Ascending aorta (tissue), 2 donors: ENCODE measurements around the gene CA4. TPM values are rescaled to one million over a fixed set of nuclear protein-coding genes. Genes with fewer than 3 reads are reported as not detected.
"Not testable (repeated sequence)": the region's sequence is repeated elsewhere in the genome, so short reads cannot be mapped to it uniquely, and the experiment has no call there.

Experiments
- DNase-seq, 2 donors: peaks; one replicate each; pipeline ENCODE4 v3.0.0-alpha.2; 2019; ENCODE audit warnings: low spot score in 2 of 2
- H3K27ac ChIP-seq, 2 donors: fragments of 200-600 bp; sonication (generic); one replicate each; pipeline ENCODE4 v1.5.1; 2016 to 2017; ENCODE audit warnings: mild to moderate bottlenecking in 1 of 2
- H3K27me3 ChIP-seq: fragments of 200-600 bp; sonication (generic); one replicate; pipeline ENCODE4 v1.5.1; 2017
- H3K36me3 ChIP-seq, 2 donors: fragments of 200-600 bp; sonication (generic); one replicate each; pipeline ENCODE4 v1.5.1; 2016
- H3K4me1 ChIP-seq, 2 donors: fragments of 200-600 bp; sonication (generic); one replicate each; pipeline ENCODE4 v1.5.1; 2016 to 2017; ENCODE audit warnings: mild to moderate bottlenecking in 1 of 2
- H3K4me3 ChIP-seq, 2 donors: fragments of 200-600 bp; sonication (generic); one replicate each; pipeline ENCODE4 v1.5.1; 2016 to 2017; ENCODE audit warnings: mild to moderate bottlenecking in 1 of 2
- H3K9me3 ChIP-seq, 2 donors: fragments of 200-600 bp; sonication (generic); one replicate each; pipeline ENCODE4 v1.5.1; 2016
- CTCF ChIP-seq, 3 experiments: fragments of 200-600 bp in 2 of 3; fragments of 450-650 bp in 1 of 3; sonication (generic) in 2 of 3; IDR thresholded peaks; one replicate each; pipeline ENCODE4 v1.5.1; 2016 to 2019; ENCODE audit warnings: antibody characterized with exemption in 3 of 3, mild to moderate bottlenecking in 1 of 3, moderate library complexity in 1 of 3
- intact Hi-C: fragments of 100-400 bp; cut with DNase I; formaldehyde crosslinking; loops from one replicate; pipeline ENCODE4 v1.15.1; 2023
- total RNA-seq: library from RNA; depleted of rRNA; stranded (reverse); fragments of >200 nt; gene quantifications from one replicate; pipeline ENCODE4 v1.1.0, GENCODE V29; 2016

Gene CA4
- total RNA-seq, 1 donor from 2014 or later = 35.3 TPM

GRCh38 chr17:60107526-60108257 lies 42.1 kb upstream of the CA4 start:
- no peak for TF ChIP-seq CTCF (IDR thresholded peaks at IDR 0.05)
- H3K4me1 ChIP-seq = no peaks in the 10 kb centered on the region
- H3K9me3 ChIP-seq = no peaks in the 10 kb centered on the region
- no peak overlapping the region for H3K4me3 ChIP-seq
- DNase-seq = no peak
- intact Hi-C loops = loop anchor here (10.0 kb wide), 2 partner anchors 327 to 457 kb away; no protein-coding TSS in a partner anchor
- no peaks in the 10 kb centered on the region for H3K36me3 ChIP-seq
- no peak overlapping the region for H3K27ac ChIP-seq
- H3K27me3 ChIP-seq = no peaks in the 10 kb centered on the region

- DNase-seq, H3K9me3 ChIP-seq, H3K4me3 ChIP-seq, H3K27me3 ChIP-seq, H3K4me1 ChIP-seq, H3K27ac ChIP-seq, H3K36me3 ChIP-seq: not testable (repeated sequence)
- intact Hi-C loops = loop anchor here (10.0 kb wide), 2 partner anchors 326 to 456 kb away; no protein-coding TSS in a partner anchor
These were observed 41.5 kb upstream of the CA4 start for GRCh38 chr17:60108309-60108708.

- no peak for DNase-seq
- intact Hi-C loops = loop anchor here (10.0 kb wide), 2 partner anchors 326 to 456 kb away; no protein-coding TSS in a partner anchor
- Histone ChIP-seq H3K36me3 (no peaks in the 10 kb centered on the region), H3K4me3 (no peak overlapping the region), H3K27ac (no peak overlapping the region), H3K27me3 (no peaks in the 10 kb centered on the region), H3K4me1 (no peaks in the 10 kb centered on the region), H3K9me3 (no peaks in the 10 kb centered on the region)
- TF ChIP-seq CTCF (IDR thresholded peaks at IDR 0.05) = no peak
These were observed 41.1 kb upstream of the CA4 start for GRCh38 chr17:60108712-60109111.

GRCh38 chr17:60109161-60109560 lies 40.6 kb upstream of the CA4 start:
- no peak overlapping the region for H3K27ac ChIP-seq
- H3K36me3 ChIP-seq = no peaks in the 10 kb centered on the region
- no peak for DNase-seq
- H3K27me3 ChIP-seq = no peaks in the 10 kb centered on the region
- H3K4me1 ChIP-seq = no peaks in the 10 kb centered on the region
- no peak for TF ChIP-seq CTCF (IDR thresholded peaks at IDR 0.05)
- no peak overlapping the region for H3K4me3 ChIP-seq
- no peaks in the 10 kb centered on the region for H3K9me3 ChIP-seq
- intact Hi-C loops = loop anchor here (10.0 kb wide), 2 partner anchors 326 to 456 kb away; no protein-coding TSS in a partner anchor

GRCh38 chr17:60110586-60110985 lies 39.2 kb upstream of the CA4 start:
- no peaks in the 10 kb centered on the region for H3K27me3 ChIP-seq
- H3K36me3 ChIP-seq = no peaks in the 10 kb centered on the region
- no peak overlapping the region for H3K27ac ChIP-seq
- intact Hi-C loops = no loop called here
- H3K4me1 ChIP-seq = no peaks in the 10 kb centered on the region
- TF ChIP-seq CTCF (IDR thresholded peaks at IDR 0.05) = no peak
- H3K9me3 ChIP-seq = no peaks in the 10 kb centered on the region
- no peak for DNase-seq
- no peak overlapping the region for H3K4me3 ChIP-seq

GRCh38 chr17:60111661-60112060 lies 38.1 kb upstream of the CA4 start:
- H3K36me3 ChIP-seq, H3K27ac ChIP-seq, H3K27me3 ChIP-seq, H3K4me1 ChIP-seq, DNase-seq, H3K9me3 ChIP-seq, intact Hi-C loops, H3K4me3 ChIP-seq: not testable (repeated sequence)
- peak in 1 of 3 experiments; percentile 29 for TF ChIP-seq CTCF (IDR thresholded peaks at IDR 0.05)

- DNase-seq, H3K27me3 ChIP-seq, intact Hi-C loops, H3K9me3 ChIP-seq, H3K27ac ChIP-seq, H3K4me1 ChIP-seq, H3K36me3 ChIP-seq, H3K4me3 ChIP-seq: not testable (repeated sequence)
These were observed 34.4 kb upstream of the CA4 start for GRCh38 chr17:60115364-60115763.

- H3K4me3 ChIP-seq, H3K4me1 ChIP-seq, H3K27me3 ChIP-seq, H3K9me3 ChIP-seq, H3K27ac ChIP-seq, H3K36me3 ChIP-seq, intact Hi-C loops, DNase-seq: not testable (repeated sequence)
These were observed 33.6 kb upstream of the CA4 start for GRCh38 chr17:60116196-60116595.

GRCh38 chr17:60119162-60119561 lies 30.6 kb upstream of the CA4 start:
- intact Hi-C loops, DNase-seq, H3K4me1 ChIP-seq, H3K9me3 ChIP-seq, H3K4me3 ChIP-seq, H3K36me3 ChIP-seq, H3K27me3 ChIP-seq, H3K27ac ChIP-seq: not testable (repeated sequence)
